Adrenal gland (tissue), 5 donors: Measurements from ENCODE around the gene CATSPER3.

ENCODE experiments used
- CTCF ChIP-seq, 6 experiments: fragments of 450-650 bp in 4 of 6; fragments of 200-600 bp in 2 of 6; sonication (generic) in 1 of 6; IDR thresholded peaks; 1 replicate in 5 of 6; 2 replicates in 1 of 6; pipeline versions ENCODE4 v1.5.1 to v1.8.0; 2016 to 2021; ENCODE audit warnings: antibody characterized with exemption in 6 of 6, mild to moderate bottlenecking in 2 of 6, moderate library complexity in 1 of 6
- POLR2A ChIP-seq, 2 donors: fragments of 450-650 bp; IDR thresholded peaks; one replicate each; pipeline ENCODE4 v1.6.1; 2017; ENCODE audit warnings: antibody characterized with exemption in 2 of 2, mild to moderate bottlenecking in 2 of 2, moderate library complexity in 1 of 2
- donor health status: DM: no; HTN: no; CAD: no.

DNA sequence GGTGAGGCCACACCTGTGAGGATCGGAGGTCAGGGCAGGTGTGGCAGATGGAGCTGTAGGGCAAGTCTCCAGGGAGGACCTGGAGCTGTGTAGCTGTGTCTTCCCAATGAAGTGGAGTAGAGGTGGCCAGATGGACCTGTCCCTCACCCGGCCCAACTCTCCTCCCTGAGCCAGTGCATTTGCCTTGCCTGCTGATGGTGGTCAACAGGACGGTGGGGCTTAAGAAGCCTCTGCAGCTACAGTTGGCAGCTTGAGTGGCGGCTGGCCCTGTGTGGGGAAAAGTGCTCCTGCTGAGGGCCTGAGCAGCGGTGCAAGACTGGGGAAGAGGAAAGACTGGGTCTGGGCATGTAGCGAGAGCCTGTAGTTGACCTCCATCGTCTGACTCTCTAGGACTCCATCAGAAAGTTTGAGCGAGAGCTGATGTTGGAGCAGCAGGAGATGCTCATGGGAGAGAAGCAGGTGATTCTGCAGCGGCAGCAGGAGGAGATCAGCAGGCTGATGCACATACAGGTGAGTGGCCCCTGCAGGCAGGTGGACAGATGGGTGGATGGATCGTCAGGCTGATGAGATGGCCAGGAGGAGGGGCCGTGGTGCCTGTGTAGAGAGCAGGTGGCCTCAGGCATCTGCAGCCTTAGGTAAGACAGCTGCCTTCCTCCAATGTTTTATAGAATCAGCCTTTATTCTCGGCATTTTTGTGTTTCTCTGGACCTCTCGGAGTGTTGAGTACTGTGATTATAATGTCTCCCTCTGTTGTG, 41.5 kb downstream of the CATSPER3 start:
- no peak for TF ChIP-seq CTCF (IDR thresholded peaks at IDR 0.05)
- no peak for TF ChIP-seq POLR2A (IDR thresholded peaks at IDR 0.05)
